Bronchial epithelial cell (primary cell): ENCODE measurements around the gene ASCC3. TPM values are rescaled to one million over a fixed set of nuclear protein-coding genes. Genes with fewer than 3 reads are reported as not detected.

Experiments used
- DNase-seq: peaks from one replicate; pipeline ENCODE4 v3.0.0-alpha.2; 2010; ENCODE audit warnings: low read depth
- FAIRE-seq: peaks from 2 replicates; lab custom pipeline; 2011; peaks lifted over from hg19 to GRCh38; lab: Jason Lieb, UNC
- H3K27me3 ChIP-seq: 2 replicates; pipeline ENCODE4 v1.5.1; 2011; ENCODE audit warnings: low read length; ENCODE audit not compliant: control insufficient read depth, insufficient read depth
- H3K36me3 ChIP-seq: 2 replicates; pipeline ENCODE4 v1.5.1; 2011; ENCODE audit warnings: low read length; ENCODE audit not compliant: control insufficient read depth, insufficient read depth
- H3K4me3 ChIP-seq: 2 replicates; pipeline ENCODE4 v1.5.1; 2011; ENCODE audit warnings: mild to moderate bottlenecking, low read depth, low read length, control low read depth
- total RNA-seq: library from RNA; depleted of rRNA; stranded (reverse); fragments of >200 nt; gene quantifications from 2 replicates; pipeline ENCODE4 v1.2.1, GENCODE V29; 2014
- TF ChIP-seq, protein P1 (sequence below): IDR thresholded peaks from 2 replicates; pipeline ENCODE4 v1.5.1; 2011; ENCODE audit warnings: mild to moderate bottlenecking, moderate library complexity, low read length, control low read depth, inconsistent platforms; ENCODE audit not compliant: insufficient read depth, severe bottlenecking

ASCC3 gene
- total RNA-seq, 1 donor from 2014 or later, result 52.7 TPM

DNA sequence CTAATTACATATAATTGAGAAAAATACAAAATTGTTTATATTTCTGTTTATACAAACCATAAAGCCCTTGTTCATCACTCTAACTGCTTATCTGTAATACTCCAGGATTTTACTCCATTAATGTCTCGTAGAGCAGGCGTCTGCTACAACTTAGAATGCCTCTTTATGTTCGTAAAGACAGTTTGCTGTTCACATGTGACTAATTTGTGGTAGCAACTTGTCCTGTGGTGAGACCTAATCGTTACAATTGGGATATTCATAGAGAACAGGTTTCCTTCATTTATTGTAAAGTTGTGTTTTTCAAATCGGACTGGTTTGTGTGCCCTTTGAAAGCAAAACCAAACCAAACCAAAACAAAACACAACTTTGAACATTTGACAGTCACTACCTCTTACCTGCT lies 149.7 kb downstream of the ASCC3 start:
- DNase-seq, result no peak
- H3K4me3 ChIP-seq, result no peak overlapping the region
- no peaks in the 10 kb centered on the region for H3K27me3 ChIP-seq
- TF ChIP-seq, protein P1, sequence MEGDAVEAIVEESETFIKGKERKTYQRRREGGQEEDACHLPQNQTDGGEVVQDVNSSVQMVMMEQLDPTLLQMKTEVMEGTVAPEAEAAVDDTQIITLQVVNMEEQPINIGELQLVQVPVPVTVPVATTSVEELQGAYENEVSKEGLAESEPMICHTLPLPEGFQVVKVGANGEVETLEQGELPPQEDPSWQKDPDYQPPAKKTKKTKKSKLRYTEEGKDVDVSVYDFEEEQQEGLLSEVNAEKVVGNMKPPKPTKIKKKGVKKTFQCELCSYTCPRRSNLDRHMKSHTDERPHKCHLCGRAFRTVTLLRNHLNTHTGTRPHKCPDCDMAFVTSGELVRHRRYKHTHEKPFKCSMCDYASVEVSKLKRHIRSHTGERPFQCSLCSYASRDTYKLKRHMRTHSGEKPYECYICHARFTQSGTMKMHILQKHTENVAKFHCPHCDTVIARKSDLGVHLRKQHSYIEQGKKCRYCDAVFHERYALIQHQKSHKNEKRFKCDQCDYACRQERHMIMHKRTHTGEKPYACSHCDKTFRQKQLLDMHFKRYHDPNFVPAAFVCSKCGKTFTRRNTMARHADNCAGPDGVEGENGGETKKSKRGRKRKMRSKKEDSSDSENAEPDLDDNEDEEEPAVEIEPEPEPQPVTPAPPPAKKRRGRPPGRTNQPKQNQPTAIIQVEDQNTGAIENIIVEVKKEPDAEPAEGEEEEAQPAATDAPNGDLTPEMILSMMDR, result no peak
- no peak for FAIRE-seq
- H3K36me3 ChIP-seq, result peaks cover 2% of the 10 kb centered on the region

DNA sequence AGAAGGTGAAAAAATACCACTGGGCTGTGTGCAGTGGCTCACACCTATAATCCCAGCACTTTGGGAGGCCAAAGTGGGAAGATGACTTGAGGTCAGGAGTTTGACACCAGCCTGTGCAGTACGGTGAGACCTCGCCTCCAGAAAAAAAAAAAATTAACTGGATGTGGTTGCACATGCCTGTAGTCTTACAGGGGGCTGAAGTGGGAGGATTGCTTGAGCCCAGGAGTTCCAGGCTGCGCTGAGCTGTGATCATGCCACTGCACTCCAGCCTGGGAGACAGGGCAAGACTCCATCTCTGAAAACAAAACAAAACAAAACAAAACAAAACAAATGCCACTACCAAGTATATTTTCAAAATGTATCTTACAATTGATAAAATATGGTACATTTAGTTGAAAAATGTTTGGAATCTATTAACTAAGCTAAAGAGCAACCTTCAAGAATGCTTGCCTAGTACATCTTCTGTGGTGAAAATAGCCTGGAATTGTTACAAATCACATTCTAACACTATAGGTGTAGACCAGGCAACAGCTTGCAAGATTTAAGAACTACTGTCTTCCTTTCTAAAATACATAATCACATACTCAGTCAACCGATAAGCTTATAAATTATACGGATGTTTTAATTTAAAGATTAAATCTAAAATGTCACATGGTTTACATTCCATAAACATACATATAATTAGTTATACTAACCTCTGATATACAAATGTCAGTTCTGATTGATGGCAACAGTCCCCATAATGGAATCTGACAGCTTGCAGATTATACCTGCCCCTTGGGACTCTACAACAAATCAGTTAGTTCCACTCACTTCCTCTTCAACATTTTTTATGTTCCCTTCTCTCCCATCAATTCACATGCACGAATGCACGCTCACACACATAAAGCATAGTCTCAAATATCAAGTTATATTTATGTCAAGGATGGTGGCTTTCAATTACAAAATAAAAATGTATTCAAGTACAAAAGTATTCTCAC lies 150.8 kb downstream of the ASCC3 start:
- H3K4me3 ChIP-seq, result no peak overlapping the region
- no peaks in the 10 kb centered on the region for H3K27me3 ChIP-seq
- H3K36me3 ChIP-seq, result peaks cover 2% of the 10 kb centered on the region
- DNase-seq (no peak), FAIRE-seq (no peak)
- TF ChIP-seq, protein P1, result no peak

DNA sequence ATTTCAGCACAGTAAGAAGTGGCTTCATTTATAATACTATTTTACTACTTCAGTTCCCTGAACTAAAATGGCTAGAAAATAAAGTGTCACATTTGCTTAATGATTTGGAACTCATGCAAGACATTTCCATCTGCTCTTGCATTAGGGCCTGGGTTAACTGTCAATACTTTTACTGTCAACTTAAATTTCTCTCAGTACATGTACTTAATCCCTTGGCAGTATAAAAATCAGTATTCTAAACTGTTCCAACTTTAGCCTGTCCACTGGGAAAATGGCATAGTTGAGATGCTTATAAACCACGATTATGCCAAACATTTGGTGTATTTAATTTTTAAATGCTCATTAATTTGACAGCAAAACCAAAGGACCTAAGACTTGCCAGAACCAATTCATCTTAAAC lies 154.5 kb downstream of the ASCC3 start:
- DNase-seq, result no peak
- TF ChIP-seq, protein P1, result no peak

DNA sequence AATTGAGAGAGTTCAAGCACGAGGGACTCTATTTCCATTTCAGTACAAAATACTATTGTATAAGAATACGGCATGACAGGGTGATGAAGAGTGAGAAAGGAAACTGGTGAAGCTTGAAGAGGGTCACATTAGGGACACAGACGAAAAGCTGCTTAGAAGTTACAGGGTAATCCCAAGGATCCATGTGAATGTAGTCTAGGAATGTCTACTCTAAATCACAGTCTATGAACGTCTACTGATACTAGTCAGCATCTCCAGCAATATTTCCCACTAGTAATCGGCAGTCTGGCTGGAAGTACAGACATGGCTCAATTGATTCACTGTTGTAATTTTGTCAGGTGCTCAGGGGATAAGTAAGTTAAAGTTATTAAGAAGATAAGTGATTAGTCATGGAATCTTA lies 156.4 kb downstream of the ASCC3 start:
- peaks cover 1% of the 10 kb centered on the region for H3K36me3 ChIP-seq
- H3K27me3 ChIP-seq, result no peaks in the 10 kb centered on the region
- TF ChIP-seq, protein P1, result no peak
- FAIRE-seq (no peak), DNase-seq (no peak)
- H3K4me3 ChIP-seq, result no peak overlapping the region

More for the DNA sequence above, 154.5 kb downstream of the ASCC3 start:
- FAIRE-seq, result no peak
- Histone ChIP-seq H3K4me3 (no peak overlapping the region), H3K36me3 (peaks cover 3% of the 10 kb centered on the region), H3K27me3 (no peaks in the 10 kb centered on the region)

- DNase-seq (no peak), FAIRE-seq (no peak)
- H3K27me3 ChIP-seq, result no peaks in the 10 kb centered on the region
- TF ChIP-seq, protein P1, result no peak
- no peak overlapping the region for H3K4me3 ChIP-seq
- H3K36me3 ChIP-seq, result peaks cover 1% of the 10 kb centered on the region
Observed at GRCh38 chr6:100724222-100724621, 156.9 kb downstream of the ASCC3 start.

GRCh38 chr6:100721256-100721655 lies 159.9 kb downstream of the ASCC3 start:
- peaks cover 1% of the 10 kb centered on the region for H3K36me3 ChIP-seq
- FAIRE-seq, result no peak
- H3K4me3 ChIP-seq, result no peak overlapping the region
- TF ChIP-seq, protein P1, result no peak
- DNase-seq, result no peak
- H3K27me3 ChIP-seq, result no peaks in the 10 kb centered on the region
